ENCODE data around the gene RBBP8.

The RBBP8 gene

DNA sequence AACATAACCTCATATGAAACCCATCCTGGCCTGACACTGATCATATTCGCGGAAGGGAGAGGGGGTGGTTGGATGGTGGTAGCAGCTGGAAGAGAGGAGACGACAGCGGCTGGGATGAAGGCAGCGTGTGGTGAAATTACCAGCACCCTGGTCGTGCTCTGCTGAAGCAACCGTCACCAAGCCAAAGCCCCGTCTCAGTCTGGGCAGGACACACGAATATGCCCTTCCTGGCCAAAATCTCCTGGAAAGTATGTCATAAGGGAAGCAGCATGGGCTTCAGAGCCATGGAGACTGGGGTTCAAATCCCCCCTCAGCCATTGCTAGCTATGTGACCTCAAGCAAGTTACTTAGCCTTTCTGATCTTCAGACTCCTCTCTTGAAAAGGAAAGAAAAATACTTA, 139.0 kb downstream of the RBBP8 start:
- TF ChIP-seq ZFX (IDR thresholded peaks at IDR 0.05; ENCODE audit: borderline replicate concordance) = no peak
- TF ChIP-seq, protein P1, sequence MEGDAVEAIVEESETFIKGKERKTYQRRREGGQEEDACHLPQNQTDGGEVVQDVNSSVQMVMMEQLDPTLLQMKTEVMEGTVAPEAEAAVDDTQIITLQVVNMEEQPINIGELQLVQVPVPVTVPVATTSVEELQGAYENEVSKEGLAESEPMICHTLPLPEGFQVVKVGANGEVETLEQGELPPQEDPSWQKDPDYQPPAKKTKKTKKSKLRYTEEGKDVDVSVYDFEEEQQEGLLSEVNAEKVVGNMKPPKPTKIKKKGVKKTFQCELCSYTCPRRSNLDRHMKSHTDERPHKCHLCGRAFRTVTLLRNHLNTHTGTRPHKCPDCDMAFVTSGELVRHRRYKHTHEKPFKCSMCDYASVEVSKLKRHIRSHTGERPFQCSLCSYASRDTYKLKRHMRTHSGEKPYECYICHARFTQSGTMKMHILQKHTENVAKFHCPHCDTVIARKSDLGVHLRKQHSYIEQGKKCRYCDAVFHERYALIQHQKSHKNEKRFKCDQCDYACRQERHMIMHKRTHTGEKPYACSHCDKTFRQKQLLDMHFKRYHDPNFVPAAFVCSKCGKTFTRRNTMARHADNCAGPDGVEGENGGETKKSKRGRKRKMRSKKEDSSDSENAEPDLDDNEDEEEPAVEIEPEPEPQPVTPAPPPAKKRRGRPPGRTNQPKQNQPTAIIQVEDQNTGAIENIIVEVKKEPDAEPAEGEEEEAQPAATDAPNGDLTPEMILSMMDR (IDR thresholded peaks at IDR 0.05) = no peak
- H3K27ac ChIP-seq = no peak overlapping the region

DNA sequence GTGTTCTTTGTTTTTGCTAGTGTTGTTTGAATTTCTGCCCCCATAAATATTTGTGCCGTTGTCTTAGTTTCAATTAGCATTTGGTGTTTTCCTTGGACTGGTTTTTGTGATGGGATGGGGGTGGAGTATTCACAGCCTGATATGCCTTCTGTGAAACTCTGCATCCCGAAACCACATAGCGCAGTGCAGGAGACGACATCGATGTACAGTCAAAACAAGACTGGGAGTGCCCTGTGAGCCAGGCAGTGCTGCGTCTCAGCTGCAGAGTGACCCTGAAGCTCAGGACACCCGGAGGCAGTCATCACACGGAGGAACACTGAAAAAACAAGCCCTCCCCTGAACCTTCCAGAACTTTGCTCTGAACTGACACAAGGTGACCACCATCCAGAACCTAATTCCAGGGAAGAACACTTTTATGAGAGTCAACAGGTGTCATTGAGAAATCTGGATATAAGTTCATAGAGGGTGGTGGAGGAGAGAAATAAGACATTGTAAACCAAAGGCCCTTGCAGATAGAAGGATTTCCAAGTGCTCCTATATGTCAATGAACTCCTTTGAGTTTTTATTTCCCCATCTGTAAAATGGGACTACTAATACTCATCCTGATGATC, 141.0 kb downstream of the RBBP8 start:
- TF ChIP-seq, protein P1 (IDR thresholded peaks at IDR 0.05) = no peak
- TF ChIP-seq ZFX (IDR thresholded peaks at IDR 0.05; ENCODE audit: borderline replicate concordance) = no peak

More for the DNA sequence above, 141.0 kb downstream of the RBBP8 start:
- H3K27ac ChIP-seq = no peak overlapping the region
